HUES64 (cell line): ENCODE results near the gene SRCAP. TPM values are rescaled to one million over a fixed set of nuclear protein-coding genes. Genes with fewer than 3 reads are reported as not detected.

Experiments
- H3K27ac ChIP-seq: 2 replicates; pipeline ENCODE4 v1.7.0; 2013; ENCODE audit warnings: low read depth, low read length, inconsistent platforms
- H3K27me3 ChIP-seq: 2 replicates; pipeline ENCODE4 v1.6.1; 2013; ENCODE audit warnings: mild to moderate bottlenecking, low read length; ENCODE audit not compliant: insufficient read depth
- H3K36me3 ChIP-seq: 2 replicates; pipeline ENCODE4 v1.6.1; 2013; ENCODE audit warnings: mild to moderate bottlenecking, low read length; ENCODE audit not compliant: insufficient read depth
- H3K4me1 ChIP-seq: 2 replicates; pipeline ENCODE4 v1.6.1; 2013; ENCODE audit warnings: mild to moderate bottlenecking, low read length, moderate library complexity; ENCODE audit not compliant: insufficient read depth
- H3K4me3 ChIP-seq: 2 replicates; pipeline ENCODE4 v1.5.1; 2013; ENCODE audit warnings: mild to moderate bottlenecking, low read length, moderate library complexity
- H3K9ac ChIP-seq: 2 replicates; pipeline ENCODE4 v1.6.1; 2013; ENCODE audit warnings: mild to moderate bottlenecking, low read depth, low read length
- H3K9me3 ChIP-seq: 2 replicates; pipeline ENCODE4 v1.6.1; 2013; ENCODE audit warnings: low read depth, low read length; ENCODE audit not compliant: insufficient read depth
- WGBS: fragments of 150-250, 120-280 bp; methylation state at CpG from one replicate; pipeline ENCODE4 v1.1.7; 2013; ENCODE audit warnings: missing lambda C conversion rate; 5-methylcytosine and 5-hydroxymethylcytosine counted together
- polyA plus RNA-seq, 2 experiments: library from polyadenylated mRNA; stranded (reverse); fragments of 50-300 nt; gene quantifications; one replicate each; pipeline ENCODE4 v1.2.3, GENCODE V29; 2013

Gene SRCAP
- 23.3 TPM for polyA plus RNA-seq (2013, experiment 1 of 2)
- polyA plus RNA-seq (2013, experiment 2 of 2): 25.3 TPM

DNA sequence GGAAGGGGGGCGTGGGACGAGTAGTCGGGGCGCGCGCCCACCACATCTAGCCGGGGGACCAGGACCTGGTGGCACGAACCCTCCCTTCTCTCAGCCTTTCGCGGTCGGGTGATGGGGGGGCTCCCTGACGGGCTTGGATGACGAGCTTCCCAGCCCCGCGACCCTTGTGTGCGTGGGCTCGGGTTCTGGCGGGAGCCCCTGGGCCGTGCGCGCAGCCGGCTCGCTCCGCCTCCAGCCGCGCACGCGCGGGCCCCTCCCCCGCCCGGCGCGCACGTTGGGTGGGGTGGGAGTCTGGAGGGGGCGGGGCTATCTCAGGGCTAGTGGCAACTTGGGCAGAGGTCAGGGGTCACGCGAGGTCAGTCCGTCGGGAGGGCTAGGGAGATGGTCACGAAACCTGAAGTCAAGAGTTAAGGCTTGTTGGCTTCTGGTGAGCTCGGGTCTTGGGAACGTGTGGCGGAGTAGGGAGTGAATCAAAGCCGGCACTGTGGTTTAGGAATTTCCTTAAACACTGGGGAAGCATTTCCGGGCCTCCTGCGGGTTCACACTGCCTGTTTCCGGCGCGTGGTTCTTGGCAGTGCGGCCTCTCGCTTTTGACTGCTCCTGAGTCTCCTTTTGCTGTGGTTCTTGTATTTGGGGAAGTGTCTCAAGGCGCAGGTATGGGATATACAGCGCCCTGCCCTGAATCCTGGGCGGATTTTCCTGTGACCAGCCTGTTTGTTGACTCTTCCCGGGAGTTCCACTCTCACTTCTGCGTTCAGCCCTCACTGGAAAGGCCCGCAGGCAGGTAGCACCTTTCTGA, at the start of gene SRCAP:
Gene SRCAP, plus strand, starts transcription at position 356 of the 799 bp plus-strand sequence. CDS start 1,654 bp downstream, outside the sequence.
- no peaks in the 10 kb centered on the region for H3K9me3 ChIP-seq
- peaks cover 36% of the 10 kb centered on the region for H3K36me3 ChIP-seq
- H3K9ac ChIP-seq: peak within 1 kb of the TSS; percentile 100
- WGBS: under 1% methylated on average over 57 of the region's 57 CpGs
- peaks cover 34% of the 10 kb centered on the region for H3K27me3 ChIP-seq
- H3K4me1 ChIP-seq: peaks cover 8% of the 10 kb centered on the region; the same call in 1 of the 2 replicates
- peak within 1 kb of the TSS; percentile 95 for H3K4me3 ChIP-seq
- H3K27ac ChIP-seq: peak within 1 kb of the TSS; percentile 100

DNA sequence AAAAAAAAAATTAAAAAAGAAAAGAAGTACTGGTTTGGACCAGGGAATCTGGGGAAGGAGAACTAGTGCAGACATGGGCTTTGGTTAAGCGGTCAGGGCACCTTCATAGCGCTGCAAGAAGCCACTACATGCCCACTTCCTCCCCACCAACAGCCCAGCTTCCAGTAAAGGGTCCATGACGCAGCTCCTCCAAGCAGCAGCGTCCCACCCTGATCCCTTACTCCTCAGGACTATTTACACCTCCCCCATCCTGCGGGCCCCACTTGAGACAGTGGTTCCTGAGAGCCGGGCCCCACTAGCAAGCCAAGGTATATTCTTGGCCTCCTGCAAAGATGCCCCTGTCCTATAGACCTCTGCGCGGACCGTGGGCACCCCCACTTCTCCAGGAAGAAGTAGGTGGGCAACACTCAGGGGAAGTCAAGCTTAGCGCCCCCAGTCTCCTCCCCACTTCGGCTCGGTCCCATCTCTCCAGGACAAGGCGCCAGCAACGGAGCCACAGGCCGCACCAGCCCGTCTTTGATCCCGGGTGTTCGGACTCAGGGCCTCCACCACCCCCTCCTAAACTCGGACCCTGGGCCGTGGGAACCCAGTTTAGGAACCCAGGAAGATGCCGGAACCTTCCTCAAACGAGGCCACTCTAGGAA, 49.1 kb upstream of the SRCAP start:
- H3K36me3 ChIP-seq: no peaks in the 10 kb centered on the region
- H3K4me1 ChIP-seq: no peaks in the 10 kb centered on the region
- H3K27ac ChIP-seq: peak overlapping the region; percentile 57; the same call in 1 of the 2 replicates
- H3K9ac ChIP-seq: peak overlapping the region; percentile 16; the same call in 1 of the 2 replicates
- H3K27me3 ChIP-seq: peaks cover 28% of the 10 kb centered on the region
- WGBS: 80% methylated on average over 22 of the region's 22 CpGs
- H3K9me3 ChIP-seq: no peaks in the 10 kb centered on the region
- peak overlapping the region; percentile 35 for H3K4me3 ChIP-seq

DNA sequence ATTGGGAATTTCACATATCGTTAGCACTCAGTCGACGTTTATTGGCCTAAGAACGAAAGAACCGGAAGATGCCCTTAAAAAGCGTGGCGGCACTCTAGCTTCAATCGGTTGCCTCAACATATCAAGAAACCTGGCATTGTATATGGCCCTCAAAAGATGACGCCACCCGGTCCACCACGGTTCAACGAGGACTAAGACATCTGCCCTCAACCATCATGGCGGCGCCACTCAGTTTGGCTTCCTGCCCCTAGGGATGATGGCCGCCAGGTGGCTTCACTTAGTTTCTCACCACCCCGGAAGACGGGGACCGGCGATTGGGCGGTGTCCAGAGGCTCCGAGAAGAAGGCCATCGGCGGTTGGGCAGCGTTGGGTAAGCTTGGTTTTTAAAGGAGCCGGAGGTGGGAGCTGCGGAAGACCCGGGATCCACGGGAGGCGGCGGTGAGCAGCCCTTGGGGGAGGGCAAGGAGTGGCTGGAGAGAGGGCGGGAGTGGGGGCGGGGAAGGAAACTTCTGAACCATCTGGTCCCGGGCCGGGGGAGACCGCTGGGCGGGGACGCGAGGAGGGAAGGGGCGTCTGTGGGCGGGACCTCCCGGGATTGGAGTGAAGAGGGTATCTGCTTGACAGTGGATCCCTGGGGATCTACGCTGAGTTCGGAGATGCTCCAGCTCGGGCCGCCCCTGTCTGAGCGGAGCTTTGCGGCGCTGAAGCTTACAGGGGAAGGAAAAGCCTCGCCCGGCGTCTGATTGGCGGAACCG, 48.4 kb upstream of the SRCAP start, which contains the start of gene PRR14:
Gene PRR14, plus strand, starts transcription at position 592 of the 755 bp plus-strand sequence. CDS start 686 bp downstream, outside the sequence.
- Histone ChIP-seq H3K36me3 (peaks cover 5% of the 10 kb centered on the region; the same call in 1 of the 2 replicates), H3K9me3 (no peaks in the 10 kb centered on the region), H3K4me1 (no peaks in the 10 kb centered on the region), H3K27me3 (peaks cover 26% of the 10 kb centered on the region), H3K4me3 (peak within 1 kb of the TSS; percentile 71), H3K27ac (peak within 1 kb of the TSS; percentile 75; the same call in 1 of the 2 replicates), H3K9ac (peak within 1 kb of the TSS; percentile 56)
- WGBS: 6% methylated on average over 53 of the region's 53 CpGs

DNA sequence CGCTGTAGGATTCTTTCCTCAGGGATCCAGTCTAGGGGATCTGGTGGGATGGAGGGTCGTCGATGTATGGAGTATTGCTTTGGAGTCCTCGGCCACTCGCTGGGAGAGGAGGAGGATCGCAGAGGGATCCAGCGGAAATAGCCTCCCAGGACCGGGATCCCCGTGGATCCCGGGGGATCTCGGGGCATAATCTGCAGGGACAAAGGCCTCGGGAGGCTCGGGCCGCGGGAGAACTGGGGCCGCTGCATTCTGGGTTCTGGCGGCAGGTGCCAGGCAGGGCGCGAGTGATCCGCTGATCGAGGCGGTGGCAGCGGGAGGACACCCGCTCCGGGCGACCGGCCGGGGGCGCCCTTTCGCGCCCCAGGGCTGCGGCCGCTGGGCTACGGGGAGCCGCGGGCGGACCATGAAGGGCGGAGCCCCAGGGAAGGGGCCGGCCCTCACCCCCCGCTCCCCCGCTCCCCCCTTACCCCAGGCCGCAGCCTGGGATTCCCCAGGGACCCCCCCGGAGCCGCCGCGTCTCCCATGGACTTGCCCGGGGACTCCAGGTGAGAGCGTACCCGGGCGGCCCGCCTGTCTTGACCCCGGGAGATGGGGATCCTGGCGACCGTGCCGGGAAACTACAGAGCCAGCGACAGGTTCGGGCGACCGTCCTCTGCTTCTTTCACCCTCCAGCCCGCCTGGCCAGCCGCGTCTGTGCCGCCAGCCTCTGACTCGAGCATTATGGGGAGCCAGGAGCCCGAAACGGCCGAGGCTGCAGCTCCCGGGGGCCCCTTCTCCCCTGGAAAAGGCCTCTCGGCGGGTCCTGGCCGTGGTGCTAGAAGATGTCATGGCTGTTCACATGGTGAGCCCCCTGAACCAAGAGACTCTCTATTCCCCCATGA, 47.6 kb upstream of the SRCAP start:
- Histone ChIP-seq H3K4me3 (peak overlapping the region; percentile 71), H3K27me3 (peaks cover 24% of the 10 kb centered on the region), H3K36me3 (peaks cover 5% of the 10 kb centered on the region; the same call in 1 of the 2 replicates), H3K9ac (peak overlapping the region; percentile 56), H3K4me1 (no peaks in the 10 kb centered on the region), H3K27ac (peak overlapping the region; percentile 75; the same call in 1 of the 2 replicates), H3K9me3 (no peaks in the 10 kb centered on the region)
- WGBS: 3% methylated on average over 70 of the region's 71 CpGs

DNA sequence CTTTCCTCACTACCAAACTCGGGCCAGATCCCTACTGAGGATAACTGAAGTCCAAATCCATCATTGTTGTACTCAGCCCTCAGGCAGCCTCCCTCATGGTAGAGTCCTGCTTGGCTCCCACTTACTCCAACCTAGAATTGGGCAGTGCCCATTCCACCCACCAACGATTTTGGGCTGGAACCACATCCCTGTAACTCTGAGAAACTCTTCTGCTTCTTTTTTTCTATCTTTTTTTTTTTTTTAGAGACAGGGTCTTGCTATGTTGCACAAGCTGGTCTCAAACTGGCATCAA, 47.0 kb upstream of the SRCAP start:
- Histone ChIP-seq H3K9me3 (no peaks in the 10 kb centered on the region), H3K9ac (peak overlapping the region; percentile 56; the same call in 1 of the 2 replicates), H3K4me3 (peak overlapping the region; percentile 71), H3K36me3 (peaks cover 5% of the 10 kb centered on the region; the same call in 1 of the 2 replicates), H3K27ac (no peak overlapping the region), H3K27me3 (peaks cover 28% of the 10 kb centered on the region), H3K4me1 (no peaks in the 10 kb centered on the region)
- 53% methylated on average over 2 of the region's 2 CpGs for WGBS

DNA sequence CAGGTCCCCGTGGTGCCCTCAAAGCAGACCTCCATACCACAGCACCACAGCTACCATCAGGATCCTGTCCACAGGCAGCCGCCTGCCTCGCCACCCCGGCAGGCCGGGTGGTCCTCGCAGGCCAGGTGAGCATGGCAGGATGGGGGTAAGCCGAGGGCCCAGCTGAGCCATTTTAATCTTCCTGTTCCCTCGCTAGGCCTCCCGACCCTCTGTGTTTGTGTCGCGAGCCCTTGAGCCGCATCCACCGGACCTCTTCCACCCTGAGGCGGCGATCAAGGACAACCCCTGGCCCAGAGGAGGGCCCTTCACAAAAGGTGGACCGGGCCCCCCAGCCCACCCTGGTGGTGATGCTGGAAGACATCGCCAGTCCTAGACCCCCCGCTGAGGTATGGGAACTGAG, 46.3 kb upstream of the SRCAP start:
- Histone ChIP-seq H3K36me3 (peaks cover 5% of the 10 kb centered on the region; the same call in 1 of the 2 replicates), H3K27ac (no peak overlapping the region), H3K9me3 (no peaks in the 10 kb centered on the region), H3K27me3 (peaks cover 28% of the 10 kb centered on the region), H3K9ac (no peak overlapping the region), H3K4me1 (no peaks in the 10 kb centered on the region), H3K4me3 (no peak overlapping the region)
- 95% methylated on average over 18 of the region's 18 CpGs for WGBS

DNA sequence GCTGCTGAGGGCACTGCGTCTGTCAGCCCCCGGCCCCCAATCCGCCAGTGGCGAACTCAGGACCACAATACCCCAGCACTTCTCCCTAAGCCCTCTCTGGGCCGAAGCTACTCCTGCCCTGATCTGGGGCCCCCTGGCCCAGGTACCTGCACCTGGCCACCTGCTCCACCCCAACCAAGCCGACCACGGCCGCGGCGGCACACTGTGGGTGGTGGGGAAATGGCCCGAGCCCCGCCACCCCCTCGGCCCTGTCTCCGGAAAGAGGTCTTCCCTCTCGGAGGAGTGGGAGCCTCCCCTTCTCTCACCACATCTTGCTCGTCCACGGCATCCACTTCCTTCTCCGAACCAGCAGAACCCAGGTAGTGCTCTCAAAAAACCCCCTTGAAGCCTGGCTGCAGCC, 44.1 kb upstream of the SRCAP start:
- Histone ChIP-seq H3K4me1 (peaks cover under 1% of the 10 kb centered on the region; the same call in 1 of the 2 replicates), H3K9me3 (no peaks in the 10 kb centered on the region), H3K9ac (no peak overlapping the region), H3K36me3 (peaks cover 5% of the 10 kb centered on the region; the same call in 1 of the 2 replicates), H3K4me3 (no peak overlapping the region), H3K27me3 (peaks cover 29% of the 10 kb centered on the region), H3K27ac (no peak overlapping the region)
- 96% methylated on average over 18 of the region's 18 CpGs for WGBS

DNA sequence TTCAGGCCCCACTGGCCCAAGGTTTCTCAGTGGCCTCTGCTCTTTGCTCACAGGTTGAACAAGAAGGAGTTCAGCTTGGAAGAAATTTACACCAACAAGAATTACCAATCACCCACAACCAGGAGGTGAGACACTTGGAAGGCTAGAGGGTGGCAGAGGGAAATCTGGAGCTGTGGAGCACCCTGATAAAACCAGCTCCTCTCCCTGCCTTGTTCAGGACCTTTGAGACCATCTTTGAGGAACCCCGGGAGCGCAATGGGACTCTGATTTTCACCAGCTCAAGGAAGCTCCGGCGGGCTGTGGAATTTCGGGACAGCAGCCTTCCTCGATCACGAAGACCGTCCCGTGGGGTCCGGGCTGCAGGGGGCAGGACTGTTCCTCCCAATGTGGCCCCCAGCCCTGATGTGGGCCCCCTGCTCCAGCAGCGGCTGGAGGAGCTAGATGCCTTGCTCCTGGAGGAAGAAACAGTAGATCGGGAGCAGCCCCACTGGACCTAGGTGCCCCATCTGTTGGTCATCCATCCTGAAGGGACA, 43.1 kb upstream of the SRCAP start:
- peaks cover 5% of the 10 kb centered on the region; the same call in 1 of the 2 replicates for H3K4me1 ChIP-seq
- no peaks in the 10 kb centered on the region for H3K9me3 ChIP-seq
- H3K9ac ChIP-seq: no peak overlapping the region
- WGBS: 97% methylated on average over 12 of the region's 12 CpGs
- H3K4me3 ChIP-seq: no peak overlapping the region
- peaks cover 5% of the 10 kb centered on the region; the same call in 1 of the 2 replicates for H3K36me3 ChIP-seq
- H3K27me3 ChIP-seq: peaks cover 39% of the 10 kb centered on the region
- no peak overlapping the region for H3K27ac ChIP-seq

DNA sequence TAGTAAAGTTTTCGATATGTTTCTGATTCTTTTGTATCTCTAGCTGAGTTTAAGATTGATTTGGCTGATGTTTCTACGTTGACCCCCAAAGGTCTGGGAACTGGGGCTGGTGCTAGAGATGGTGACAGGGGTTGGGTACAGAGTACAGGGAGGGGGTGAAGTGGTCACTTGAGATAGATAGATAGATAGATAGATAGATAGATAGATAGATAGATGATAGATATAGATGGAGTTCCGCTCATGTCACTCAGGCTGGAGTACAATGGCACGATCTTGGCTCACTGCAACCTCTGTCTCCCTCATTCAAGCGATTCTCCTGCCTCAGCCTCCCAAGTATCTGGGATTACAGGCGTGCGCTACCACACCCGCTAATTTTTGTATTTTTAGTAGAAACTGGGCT, 42.6 kb upstream of the SRCAP start:
- H3K4me3 ChIP-seq: no peak overlapping the region
- 97% methylated on average over 8 of the region's 8 CpGs for WGBS
- peaks cover 5% of the 10 kb centered on the region; the same call in 1 of the 2 replicates for H3K4me1 ChIP-seq
- H3K9me3 ChIP-seq: no peaks in the 10 kb centered on the region
- peaks cover 10% of the 10 kb centered on the region for H3K36me3 ChIP-seq
- H3K9ac ChIP-seq: no peak overlapping the region
- H3K27ac ChIP-seq: no peak overlapping the region
- peaks cover 44% of the 10 kb centered on the region for H3K27me3 ChIP-seq
